RWPE2 (cell line): ENCODE data around the gene MSMO1.

ENCODE experiments used
- ATAC-seq: fragments of 200-7000 bp; cut with Tn5 transposase; 3 replicates; pipeline ENCODE4 v1.9.1; 2021; ENCODE audit warnings: low read depth
- DNase-seq: peaks from one replicate; pipeline ENCODE4 v3.0.0-alpha.2; 2020; ENCODE audit warnings: low spot score
- H3K27ac ChIP-seq: fragments of 450-650 bp; 2 replicates; pipeline ENCODE4 v1.5.1; 2017; ENCODE audit warnings: mild to moderate bottlenecking; ENCODE audit not compliant: poor library complexity, severe bottlenecking
- H3K27me3 ChIP-seq: fragments of 250-450 bp; sonication (Bioruptor Pico); 2 replicates; pipeline ENCODE4 v1.5.1; 2021; ENCODE audit warnings: mild to moderate bottlenecking, moderate library complexity; ENCODE audit not compliant: insufficient read depth, poor library complexity, severe bottlenecking
- H3K36me3 ChIP-seq: fragments of 250-450 bp; sonication (Bioruptor Pico); 2 replicates; pipeline ENCODE4 v1.5.1; 2020; ENCODE audit warnings: low read depth, mild to moderate bottlenecking, moderate library complexity
- H3K4me1 ChIP-seq: fragments of 250-450 bp; sonication (Bioruptor Pico); 2 replicates; pipeline ENCODE4 v1.5.1; 2021; ENCODE audit warnings: mild to moderate bottlenecking, moderate library complexity; ENCODE audit not compliant: insufficient read depth, poor library complexity, severe bottlenecking
- H3K4me3 ChIP-seq: fragments of 250-450 bp; sonication (Bioruptor Pico); 2 replicates; pipeline ENCODE4 v1.5.1; 2021; ENCODE audit warnings: mild to moderate bottlenecking, moderate library complexity; ENCODE audit not compliant: severe bottlenecking
- H3K9me3 ChIP-seq: fragments of 250-450 bp; sonication (Bioruptor Pico); 2 replicates; pipeline ENCODE4 v1.5.1; 2021; ENCODE audit warnings: mild to moderate bottlenecking, moderate library complexity; ENCODE audit not compliant: severe bottlenecking
- TF ChIP-seq, protein P1 (sequence below): fragments of 450-650 bp; IDR thresholded peaks from one replicate; pipeline ENCODE4 v1.5.1; 2017; ENCODE audit warnings: mild to moderate bottlenecking, moderate library complexity; ENCODE audit not compliant: poor library complexity, severe bottlenecking

The MSMO1 gene

DNA sequence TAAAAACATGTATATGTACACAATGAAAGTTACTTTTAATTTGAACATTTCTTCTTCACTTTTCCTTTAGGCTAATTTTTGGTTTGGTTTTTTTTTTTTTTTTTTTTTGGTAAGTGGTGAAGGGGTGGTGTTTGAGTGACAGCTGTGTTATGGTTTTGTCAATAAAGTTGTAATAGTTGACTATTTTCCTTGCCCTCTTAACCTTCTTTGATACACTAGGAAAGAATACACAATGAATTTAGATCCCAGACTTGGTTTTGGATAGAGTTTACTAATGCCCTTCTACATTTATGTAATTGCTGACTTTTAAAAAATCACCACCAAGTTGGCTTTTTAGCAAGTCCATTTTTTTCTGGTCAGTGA is 38.1 kb upstream of the MSMO1 start:
- no peaks in the 10 kb centered on the region for H3K9me3 ChIP-seq
- TF ChIP-seq, protein P1, sequence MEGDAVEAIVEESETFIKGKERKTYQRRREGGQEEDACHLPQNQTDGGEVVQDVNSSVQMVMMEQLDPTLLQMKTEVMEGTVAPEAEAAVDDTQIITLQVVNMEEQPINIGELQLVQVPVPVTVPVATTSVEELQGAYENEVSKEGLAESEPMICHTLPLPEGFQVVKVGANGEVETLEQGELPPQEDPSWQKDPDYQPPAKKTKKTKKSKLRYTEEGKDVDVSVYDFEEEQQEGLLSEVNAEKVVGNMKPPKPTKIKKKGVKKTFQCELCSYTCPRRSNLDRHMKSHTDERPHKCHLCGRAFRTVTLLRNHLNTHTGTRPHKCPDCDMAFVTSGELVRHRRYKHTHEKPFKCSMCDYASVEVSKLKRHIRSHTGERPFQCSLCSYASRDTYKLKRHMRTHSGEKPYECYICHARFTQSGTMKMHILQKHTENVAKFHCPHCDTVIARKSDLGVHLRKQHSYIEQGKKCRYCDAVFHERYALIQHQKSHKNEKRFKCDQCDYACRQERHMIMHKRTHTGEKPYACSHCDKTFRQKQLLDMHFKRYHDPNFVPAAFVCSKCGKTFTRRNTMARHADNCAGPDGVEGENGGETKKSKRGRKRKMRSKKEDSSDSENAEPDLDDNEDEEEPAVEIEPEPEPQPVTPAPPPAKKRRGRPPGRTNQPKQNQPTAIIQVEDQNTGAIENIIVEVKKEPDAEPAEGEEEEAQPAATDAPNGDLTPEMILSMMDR, result no peak
- no peak for DNase-seq
- peaks cover 14% of the 10 kb centered on the region for H3K4me1 ChIP-seq
- no peak overlapping the region for H3K27ac ChIP-seq
- no peaks in the 10 kb centered on the region for H3K27me3 ChIP-seq
- no peak overlapping the region for H3K4me3 ChIP-seq
- ATAC-seq, result no peak
- H3K36me3 ChIP-seq, result peaks cover 5% of the 10 kb centered on the region; the same call in 1 of the 2 replicates

DNA sequence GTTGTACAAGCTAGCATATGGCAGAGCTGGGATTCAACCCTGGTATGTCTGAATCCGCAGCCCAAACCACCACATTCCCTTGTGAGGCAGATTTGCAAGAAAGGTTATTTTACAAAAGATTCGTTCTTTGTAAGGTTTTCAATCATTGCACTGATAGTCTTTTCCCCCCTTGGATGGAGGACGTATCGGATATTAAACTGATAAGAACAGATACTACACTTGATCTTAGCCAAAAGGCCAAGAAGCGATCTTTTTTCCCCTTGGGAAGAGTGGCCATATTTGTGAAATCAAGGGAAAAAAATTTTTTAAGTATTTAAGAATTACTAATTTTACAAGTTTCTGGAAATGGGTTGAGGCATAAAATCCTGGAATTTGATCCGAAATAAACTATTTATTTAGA is 34.4 kb upstream of the MSMO1 start:
- H3K27ac ChIP-seq, result no peak overlapping the region
- H3K4me3 ChIP-seq, result no peak overlapping the region
- no peaks in the 10 kb centered on the region for H3K27me3 ChIP-seq
- peaks cover 12% of the 10 kb centered on the region for H3K4me1 ChIP-seq
- DNase-seq (no peak), ATAC-seq (no peak)
- H3K9me3 ChIP-seq, result no peaks in the 10 kb centered on the region
- TF ChIP-seq, protein P1, result no peak
- H3K36me3 ChIP-seq, result peaks cover 18% of the 10 kb centered on the region

DNA sequence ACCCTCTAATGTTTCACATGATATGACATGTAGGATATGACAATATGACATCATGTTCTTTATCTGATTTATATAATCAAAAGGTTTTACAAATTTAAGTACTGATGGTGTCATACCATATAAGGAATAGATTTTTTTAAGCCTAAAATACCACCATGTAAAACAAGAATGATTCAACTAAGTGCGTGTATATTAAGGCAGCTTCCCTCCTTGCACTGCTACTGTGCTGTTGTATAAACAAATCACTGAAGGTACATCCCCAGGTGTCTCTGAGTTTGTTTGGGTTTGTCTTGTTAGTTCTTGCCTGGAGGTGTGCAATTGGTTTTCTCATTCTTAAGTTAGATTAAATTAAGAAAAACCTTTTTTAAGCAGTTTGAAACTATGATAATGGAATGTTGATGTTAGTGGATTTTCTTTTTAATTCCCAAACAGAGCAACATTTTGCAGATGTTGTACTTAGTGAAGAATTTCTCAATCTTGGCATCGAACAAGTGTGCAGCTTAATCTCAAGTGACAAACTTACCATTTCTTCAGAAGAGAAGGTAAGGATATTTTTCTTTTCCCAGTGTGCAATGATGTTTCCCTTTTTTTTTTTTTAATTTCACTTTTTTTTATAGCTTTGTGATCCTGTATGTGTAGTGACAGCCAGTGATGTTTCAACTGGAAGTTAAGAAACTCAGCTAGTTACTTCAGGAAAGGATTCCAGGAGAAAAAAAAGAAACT is 33.4 kb upstream of the MSMO1 start:
- Histone ChIP-seq H3K9me3 (no peaks in the 10 kb centered on the region), H3K4me1 (peaks cover 2% of the 10 kb centered on the region), H3K27me3 (no peaks in the 10 kb centered on the region), H3K36me3 (peaks cover 25% of the 10 kb centered on the region), H3K27ac (no peak overlapping the region), H3K4me3 (no peak overlapping the region)
- TF ChIP-seq, protein P1, result no peak
- ATAC-seq (no peak), DNase-seq (no peak)

DNA sequence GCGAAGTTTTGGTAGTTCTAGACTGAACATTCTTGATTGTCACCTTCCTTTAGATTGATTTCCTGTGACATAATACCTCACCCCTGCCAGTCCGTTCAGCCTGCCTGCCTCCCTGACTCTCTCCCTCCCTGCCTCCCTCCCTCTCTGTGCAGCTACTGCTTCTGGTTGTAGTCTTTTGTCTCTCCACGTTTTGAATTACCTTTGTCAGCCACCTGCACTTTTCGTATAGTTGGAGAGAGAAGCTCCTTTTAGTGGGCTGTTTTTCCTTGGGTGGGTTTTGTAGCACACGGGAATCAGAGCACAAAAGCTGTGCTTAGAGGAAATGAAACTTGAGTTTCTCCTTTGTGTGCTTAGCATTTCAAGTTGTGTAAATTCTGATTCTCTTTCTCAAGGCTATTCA is 32.6 kb upstream of the MSMO1 start:
- Histone ChIP-seq H3K9me3 (no peaks in the 10 kb centered on the region), H3K36me3 (peaks cover 33% of the 10 kb centered on the region), H3K27me3 (no peaks in the 10 kb centered on the region), H3K4me1 (no peaks in the 10 kb centered on the region), H3K4me3 (no peak overlapping the region), H3K27ac (no peak overlapping the region)
- TF ChIP-seq, protein P1, result no peak
- no peak for DNase-seq
- no peak for ATAC-seq

DNA sequence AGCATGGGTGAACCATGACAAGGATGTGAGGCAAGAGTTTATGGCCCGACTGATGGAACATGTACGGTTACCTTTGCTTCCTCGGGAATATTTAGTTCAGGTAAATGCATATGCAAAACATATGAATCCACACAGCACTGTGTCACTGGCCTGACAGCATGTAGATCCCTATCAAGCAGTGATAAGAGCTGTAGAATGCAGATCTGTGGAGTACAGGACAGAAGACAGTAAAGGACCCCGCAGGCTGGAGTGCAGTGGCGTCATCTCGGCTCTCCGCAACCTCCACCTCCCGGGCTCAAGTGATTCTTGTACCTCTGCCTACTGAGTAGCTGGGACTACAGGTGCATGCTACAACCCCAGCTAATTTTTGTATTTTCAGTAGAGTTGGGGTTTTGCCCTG is 29.8 kb upstream of the MSMO1 start:
- Histone ChIP-seq H3K4me1 (no peaks in the 10 kb centered on the region), H3K36me3 (peaks cover 41% of the 10 kb centered on the region), H3K27me3 (no peaks in the 10 kb centered on the region), H3K27ac (no peak overlapping the region), H3K9me3 (no peaks in the 10 kb centered on the region), H3K4me3 (no peak overlapping the region)
- DNase-seq (no peak), ATAC-seq (no peak)
- TF ChIP-seq, protein P1, result no peak
